Esophagus muscularis mucosa (tissue), 4 donors: ENCODE measurements around the gene TBX18.

ENCODE experiments used
- CTCF ChIP-seq, 3 experiments: fragments of 200-600 bp in 2 of 3; fragments of 450-650 bp in 1 of 3; sonication (generic) in 2 of 3; IDR thresholded peaks; one replicate each; pipeline ENCODE4 v1.5.1; 2017 to 2019; ENCODE audit warnings: antibody characterized with exemption in 3 of 3, mild to moderate bottlenecking in 2 of 3, moderate library complexity in 1 of 3
- EP300 ChIP-seq: sonication (generic); formaldehyde crosslinking; IDR thresholded peaks from one replicate; pipeline ENCODE4 v1.6.1; 2017; ENCODE audit warnings: antibody characterized with exemption
- POLR2A ChIP-seq: fragments of 450-650 bp; IDR thresholded peaks from one replicate; pipeline ENCODE4 v1.6.1; 2017; ENCODE audit warnings: antibody characterized with exemption, moderate library complexity, mild to moderate bottlenecking, low read depth
- POLR2AphosphoS5 ChIP-seq, 2 donors: sonication (generic); formaldehyde crosslinking; IDR thresholded peaks; one replicate each; pipeline ENCODE4 v1.6.1; 2017; ENCODE audit warnings: antibody characterized with exemption in 2 of 2

GRCh38 chr6:84808491-84809061 lies 44.2 kb upstream of the TBX18 start:
- no peak for TF ChIP-seq POLR2AphosphoS5 (IDR thresholded peaks at IDR 0.05)
- TF ChIP-seq CTCF (IDR thresholded peaks at IDR 0.05), result no peak
- TF ChIP-seq POLR2A, result no peak
- no peak for TF ChIP-seq EP300
